HG03378 (cell line): Measurements from ENCODE around the gene RAPGEF3.
A peak's percentile ranks its signal among the peaks of the same experiment; 100 is the strongest.

Experiments
- ATAC-seq: cut with Tn5 transposase; IDR thresholded peaks from one replicate; pipeline ENCODE4 v1.9.1; 2021; ENCODE audit warnings: mild to moderate bottlenecking, moderate library complexity; ENCODE audit not compliant: unreplicated experiment

RAPGEF3 gene

DNA sequence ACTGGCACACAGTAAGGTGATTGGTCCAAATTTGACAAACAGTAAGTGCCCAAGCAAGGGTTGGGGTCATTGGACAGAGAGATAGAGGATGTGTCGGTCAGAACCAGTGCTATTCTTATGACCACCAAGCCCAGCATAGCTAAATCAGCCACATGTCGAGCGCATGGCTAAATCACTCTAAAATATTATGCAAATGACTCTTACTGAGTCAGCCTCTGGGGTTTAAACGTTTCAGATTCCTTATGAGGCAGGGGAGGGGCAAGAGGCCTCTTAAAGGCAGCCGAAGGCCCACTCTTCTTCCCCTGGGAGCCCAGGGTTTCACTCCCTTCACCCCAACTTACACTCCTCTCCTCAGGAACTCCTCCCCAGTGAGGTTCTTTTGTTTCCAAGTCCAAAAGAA is 32.8 kb downstream of the RAPGEF3 start:
- ATAC-seq = peak; percentile 92

- ATAC-seq = no peak
Measured at GRCh38 chr12:47725091-47725772, 33.4 kb downstream of the RAPGEF3 start, which contains the start of gene ENDOU. TSS of gene ENDOU (minus strand) at chr12:47725490. CDS start at chr12:47725413, 77 bp downstream.

DNA sequence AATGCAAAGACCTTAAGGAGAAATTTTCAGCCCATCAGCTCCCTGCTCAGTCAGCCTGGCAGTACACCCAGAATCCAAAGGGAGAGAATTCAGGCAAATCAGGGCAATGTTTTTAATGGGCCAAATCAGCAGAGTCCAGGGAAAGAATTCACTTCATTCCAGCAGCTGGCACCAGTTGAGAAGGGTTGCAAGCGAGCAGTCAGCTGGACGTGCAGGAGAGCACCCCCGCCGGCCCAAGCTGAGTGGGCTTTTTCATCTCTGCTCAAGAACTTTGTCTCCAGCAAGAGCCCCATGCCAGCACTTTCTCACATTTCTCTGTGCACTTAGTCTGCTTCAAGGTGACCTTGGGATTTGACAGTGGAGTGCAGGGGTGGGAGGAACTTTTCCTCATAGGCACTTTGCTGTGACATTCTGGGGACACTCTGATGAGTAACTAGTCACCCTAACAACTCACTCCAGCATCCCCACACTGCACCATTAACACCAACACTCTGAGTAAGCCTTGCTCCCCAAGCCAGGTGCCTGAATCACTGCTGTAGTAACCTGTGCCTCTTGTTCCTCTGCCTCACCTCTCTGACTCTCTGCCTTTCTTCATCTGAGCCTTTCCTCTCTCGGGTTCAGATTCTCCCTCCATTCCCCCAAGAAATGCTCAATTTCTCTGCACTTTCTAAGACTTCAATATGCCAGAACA is 35.6 kb downstream of the RAPGEF3 start:
- no peak for ATAC-seq

DNA sequence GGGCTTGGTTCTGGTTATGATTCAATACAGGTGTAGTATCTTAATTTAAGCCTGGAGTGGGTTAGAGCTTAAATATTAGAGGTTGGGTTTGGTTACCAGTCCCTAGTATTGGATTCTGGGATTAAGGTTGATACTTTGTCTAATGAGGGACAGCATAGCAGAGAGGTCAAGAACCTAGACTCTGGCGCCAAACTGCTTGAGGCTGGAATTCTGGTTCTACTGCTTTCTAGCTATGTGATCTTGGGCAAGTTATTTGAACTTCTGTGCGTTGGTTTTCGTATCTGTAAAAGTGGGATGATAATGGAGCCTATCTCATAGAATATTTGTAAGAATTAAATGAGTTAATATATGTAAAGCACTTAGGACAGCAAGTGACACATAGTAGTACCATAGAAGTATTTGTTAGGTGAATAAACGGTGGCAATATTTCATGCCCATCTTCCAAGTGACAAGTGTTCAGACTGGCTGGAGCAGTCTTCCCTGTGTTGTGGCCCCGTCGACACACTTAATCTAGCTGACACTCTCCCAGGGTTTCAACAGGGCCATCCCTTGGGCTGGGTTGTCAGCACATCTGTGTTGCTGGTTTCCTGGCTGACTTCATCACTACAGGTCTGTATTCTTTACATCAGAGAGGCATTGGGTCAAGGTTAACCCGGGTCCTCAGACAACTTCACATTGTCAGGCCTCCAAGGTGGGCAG is 36.4 kb downstream of the RAPGEF3 start:
- ATAC-seq = no peak

GRCh38 chr12:47721431-47721973 is 37.2 kb downstream of the RAPGEF3 start:
- no peak for ATAC-seq

- ATAC-seq = no peak
Measured at GRCh38 chr12:47718531-47718930, 40.1 kb downstream of the RAPGEF3 start.

DNA sequence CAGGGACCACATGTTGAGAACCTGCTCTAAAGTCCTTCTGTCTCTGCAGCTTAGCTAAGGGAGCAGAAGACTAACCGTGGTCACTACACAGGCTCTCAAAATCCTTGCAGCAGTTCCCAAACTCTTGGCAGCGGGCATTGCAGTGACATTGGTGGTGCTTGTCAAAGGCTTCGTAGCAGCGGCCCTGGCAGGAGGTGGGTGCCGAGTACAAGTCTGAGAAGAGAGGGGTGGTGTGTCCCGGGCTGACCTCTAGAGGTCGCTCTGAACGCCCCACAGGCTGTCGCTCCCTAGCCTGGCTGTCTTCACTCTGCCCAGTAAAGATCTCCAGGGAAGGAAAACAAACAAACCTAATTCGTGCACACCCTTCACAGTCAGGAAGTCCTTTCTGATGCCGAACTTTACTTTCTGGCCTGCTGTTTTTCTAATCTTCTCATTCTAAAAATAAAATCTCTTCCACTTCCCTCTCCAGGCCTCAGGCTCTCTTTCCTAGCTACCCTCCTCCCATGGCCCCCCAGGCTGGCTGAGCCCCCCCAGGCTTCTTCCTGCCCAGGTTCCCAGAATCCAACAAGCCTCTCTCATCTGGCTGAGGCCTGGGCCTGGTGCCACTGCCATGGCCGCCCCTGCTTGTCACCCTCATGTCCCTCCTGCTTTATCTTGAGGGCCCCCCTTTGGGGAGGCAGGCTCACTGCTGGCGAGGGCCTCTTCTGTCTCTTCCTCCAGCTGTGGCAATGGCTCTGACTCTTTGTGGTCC is 41.1 kb downstream of the RAPGEF3 start:
- ATAC-seq = no peak

- no peak for ATAC-seq
Measured at GRCh38 chr12:47717046-47717442, 41.6 kb downstream of the RAPGEF3 start.

GRCh38 chr12:47715877-47716548 is 42.7 kb downstream of the RAPGEF3 start:
- ATAC-seq = no peak

DNA sequence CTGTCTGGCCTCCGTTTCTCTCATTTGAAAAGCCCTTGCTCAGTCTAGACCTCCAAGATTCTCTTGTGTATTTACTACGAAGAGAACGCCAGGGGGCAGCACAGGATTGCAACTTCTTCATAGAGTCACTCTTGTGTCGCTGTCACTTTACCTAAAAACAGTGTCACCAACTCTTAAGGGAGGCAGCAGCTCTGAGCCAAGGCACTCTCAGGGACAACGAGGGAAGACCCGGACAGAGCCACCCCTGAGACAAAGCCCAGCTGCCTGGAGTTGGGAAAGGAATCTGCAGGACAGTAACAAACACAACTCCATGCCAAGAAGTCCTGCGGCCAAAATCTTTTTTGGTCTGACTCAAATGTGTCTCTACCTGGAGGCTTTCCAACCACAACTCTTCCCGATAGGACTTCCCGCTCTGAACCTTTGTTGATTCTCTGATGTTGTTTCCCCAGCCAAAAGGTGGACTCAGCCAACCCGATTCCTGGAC is 43.2 kb downstream of the RAPGEF3 start:
- ATAC-seq = peak; percentile 79

- no peak for ATAC-seq
Measured at GRCh38 chr12:47714826-47715386, 43.8 kb downstream of the RAPGEF3 start.

DNA sequence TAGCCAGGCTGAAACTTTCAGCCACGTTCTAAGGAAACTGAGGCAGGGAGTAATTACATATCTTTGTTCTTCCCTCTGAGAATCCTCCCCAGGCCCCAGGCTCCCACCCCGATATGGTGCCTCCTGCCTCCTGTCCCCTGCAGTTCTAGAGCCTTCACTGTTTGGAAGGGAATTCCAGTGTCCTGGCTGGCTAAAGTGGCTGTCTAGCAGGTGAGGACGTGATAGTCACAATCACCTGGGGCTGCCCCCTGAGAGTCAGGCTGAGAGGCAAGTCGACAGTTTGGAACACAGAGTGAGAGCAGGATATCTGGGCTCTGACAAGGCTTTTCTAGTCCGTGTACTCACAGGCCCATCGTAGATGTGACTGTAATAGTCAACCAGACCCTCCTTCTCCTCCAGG is 46.5 kb downstream of the RAPGEF3 start:
- ATAC-seq = no peak

- ATAC-seq = no peak
Measured at GRCh38 chr12:47711448-47711847, 47.2 kb downstream of the RAPGEF3 start.

DNA sequence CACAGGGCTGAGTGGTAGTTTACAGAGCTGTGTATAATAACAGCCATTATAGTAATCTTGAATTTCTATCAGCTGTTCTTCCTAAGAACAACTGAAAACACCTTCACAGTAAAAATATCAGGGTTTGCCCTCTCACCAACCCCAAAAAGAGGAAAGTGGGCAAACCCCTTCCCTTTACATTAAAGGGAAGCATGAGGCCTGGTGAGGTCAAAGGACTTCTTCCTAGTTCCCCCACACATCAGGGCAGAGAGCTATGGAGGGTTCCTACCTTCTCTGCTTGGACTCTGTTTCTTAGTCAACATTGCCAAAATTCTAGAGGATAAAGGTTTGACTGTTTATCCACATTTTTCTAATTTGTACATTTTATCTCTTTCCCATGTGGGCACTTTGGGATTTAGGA is 48.4 kb downstream of the RAPGEF3 start:
- no peak for ATAC-seq

DNA sequence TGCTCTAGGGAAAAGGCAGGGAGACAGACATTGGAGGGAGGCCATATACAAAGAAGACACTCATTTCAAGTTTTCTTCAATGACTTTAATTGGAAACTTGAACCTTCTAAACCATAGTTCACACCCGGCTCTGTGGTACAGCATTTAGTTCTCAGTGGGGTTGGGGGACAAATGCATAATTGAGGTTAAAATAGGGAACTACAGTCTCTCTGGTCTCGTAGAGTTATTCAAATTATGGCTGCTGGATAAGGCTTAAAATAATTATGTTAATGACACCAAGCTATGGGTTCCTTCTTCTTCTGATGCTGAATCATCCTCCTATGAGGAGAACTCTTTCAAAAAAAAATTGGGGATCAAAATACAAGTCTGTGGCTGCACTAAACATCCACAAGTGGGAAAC is 49.0 kb downstream of the RAPGEF3 start:
- no peak for ATAC-seq

GRCh38 chr12:47709237-47709636 is 49.4 kb downstream of the RAPGEF3 start:
- ATAC-seq = no peak

- no peak for ATAC-seq
Measured at GRCh38 chr12:47707905-47708543, 50.7 kb downstream of the RAPGEF3 start.

DNA sequence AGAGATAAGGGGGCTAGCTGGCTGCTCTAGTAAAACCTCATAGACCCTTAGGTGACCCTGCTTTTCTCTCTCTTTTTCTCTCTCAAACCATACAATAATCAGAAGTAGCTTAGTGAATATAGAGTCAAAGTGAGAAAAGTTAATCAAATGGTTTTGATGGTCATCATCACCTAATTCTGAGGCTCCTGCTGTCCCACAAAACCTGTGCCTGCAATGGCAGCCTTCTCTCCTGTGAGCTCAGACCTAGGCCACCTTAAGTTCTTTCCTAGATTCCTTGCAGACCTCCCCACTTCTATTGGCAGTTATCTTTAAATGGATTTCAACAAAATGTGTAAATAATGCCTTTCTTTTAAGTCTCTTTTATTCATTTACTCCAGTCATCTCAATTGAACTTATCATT is 51.3 kb downstream of the RAPGEF3 start:
- no peak for ATAC-seq
